HG02798 (cell line): Measurements from ENCODE around the gene S100A11.
A peak's percentile ranks its signal among the peaks of the same experiment; 100 is the strongest.

Experiments used
- ATAC-seq: cut with Tn5 transposase; IDR thresholded peaks from one replicate; pipeline ENCODE4 v1.9.1; 2021; ENCODE audit warnings: mild to moderate bottlenecking; ENCODE audit not compliant: unreplicated experiment, poor library complexity

S100A11 gene

GRCh38 chr1:152042030-152042429 lies 5.2 kb upstream of the S100A11 start:
- ATAC-seq = no peak

- ATAC-seq = no peak
Measured at GRCh38 chr1:152039886-152040285, 3.1 kb upstream of the S100A11 start.

GRCh38 chr1:152039461-152039860 lies 2.7 kb upstream of the S100A11 start:
- ATAC-seq = no peak

GRCh38 chr1:152038871-152039270 lies 2.1 kb upstream of the S100A11 start:
- ATAC-seq = no peak

GRCh38 chr1:152035539-152036266 lies 1.1 kb downstream of the S100A11 start:
- no peak for ATAC-seq

- ATAC-seq = peak; percentile 56
Measured at GRCh38 chr1:152034654-152035538, 1.9 kb downstream of the S100A11 start.

GRCh38 chr1:152034324-152034653 lies 2.5 kb downstream of the S100A11 start:
- peak; percentile 21 for ATAC-seq

GRCh38 chr1:152029929-152030211 lies 6.9 kb downstream of the S100A11 start:
- no peak for ATAC-seq

GRCh38 chr1:152029144-152029928 lies 7.5 kb downstream of the S100A11 start:
- no peak for ATAC-seq

GRCh38 chr1:152026895-152027294 lies 9.9 kb downstream of the S100A11 start:
- no peak for ATAC-seq

- no peak for ATAC-seq
Measured at GRCh38 chr1:152024223-152024622, 12.6 kb downstream of the S100A11 start.

- no peak for ATAC-seq
Measured at GRCh38 chr1:152023221-152023620, 13.6 kb downstream of the S100A11 start.

GRCh38 chr1:152022474-152022873 lies 14.3 kb downstream of the S100A11 start:
- no peak for ATAC-seq

- ATAC-seq = no peak
Measured at GRCh38 chr1:152021569-152021968, 15.2 kb downstream of the S100A11 start.

- ATAC-seq = no peak
Measured at GRCh38 chr1:152020849-152021248, 16.0 kb downstream of the S100A11 start.

GRCh38 chr1:152018537-152018936 lies 18.3 kb downstream of the S100A11 start:
- no peak for ATAC-seq

- ATAC-seq = no peak
Measured at GRCh38 chr1:152015766-152016165, 21.0 kb downstream of the S100A11 start.

- ATAC-seq = no peak
Measured at GRCh38 chr1:152014943-152015342, 21.9 kb downstream of the S100A11 start.

GRCh38 chr1:152013664-152014237 lies 23.1 kb downstream of the S100A11 start:
- ATAC-seq = no peak

- no peak for ATAC-seq
Measured at GRCh38 chr1:152009691-152010090, 27.1 kb downstream of the S100A11 start.

- ATAC-seq = no peak
Measured at GRCh38 chr1:152007047-152007446, 29.8 kb downstream of the S100A11 start.
